Spleen (tissue), 7 donors: ENCODE data around the gene OR6B3.

Experiments
- POLR2AphosphoS5 ChIP-seq, 3 donors: sonication (generic); formaldehyde crosslinking; IDR thresholded peaks; one replicate each; pipeline ENCODE4 v1.5.1; 2017; ENCODE audit warnings: antibody characterized with exemption in 3 of 3
- TF ChIP-seq, protein P1 (sequence below), 11 experiments: fragments of 200-600 bp in 7 of 11; fragments of 450-650 bp in 4 of 11; sonication (generic) in 4 of 11; IDR thresholded peaks in 8 of 11; conservative IDR thresholded peaks in 3 of 11; 1 replicate in 7 of 11; 2 replicates in 4 of 11; pipeline versions ENCODE4 v1.4.0 to v1.8.0; 2016 to 2021; ENCODE audit warnings: antibody characterized with exemption in 11 of 11, inconsistent platforms in 4 of 11, mild to moderate bottlenecking in 1 of 11
- donor health status: DM: no; HTN: no; CAD: no; lungs with moderate emphysema.
- donor health status: DM: no; HTN: no; CAD: no.
- donor health status: DM: no; HTN: no; CAD: no.

DNA sequence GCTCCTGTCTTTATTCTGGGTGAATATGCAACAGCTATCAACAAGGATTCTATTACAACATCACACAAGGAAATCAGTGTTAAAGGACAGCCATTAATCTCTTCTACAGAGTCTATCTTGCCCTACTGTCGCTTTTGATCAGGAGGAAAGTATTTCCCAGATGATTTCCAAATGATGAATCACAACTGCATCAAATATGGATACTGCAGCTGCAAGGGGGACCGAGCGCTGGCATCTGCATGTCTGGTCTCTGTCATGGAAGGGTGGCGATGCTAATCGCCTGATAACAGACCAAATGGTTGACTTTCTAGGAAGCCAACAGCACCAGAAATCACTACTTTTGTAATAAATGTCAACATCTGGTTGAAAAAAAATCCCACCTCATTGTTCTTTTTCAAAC is 21.2 kb upstream of the OR6B3 start:
- TF ChIP-seq, protein P1, sequence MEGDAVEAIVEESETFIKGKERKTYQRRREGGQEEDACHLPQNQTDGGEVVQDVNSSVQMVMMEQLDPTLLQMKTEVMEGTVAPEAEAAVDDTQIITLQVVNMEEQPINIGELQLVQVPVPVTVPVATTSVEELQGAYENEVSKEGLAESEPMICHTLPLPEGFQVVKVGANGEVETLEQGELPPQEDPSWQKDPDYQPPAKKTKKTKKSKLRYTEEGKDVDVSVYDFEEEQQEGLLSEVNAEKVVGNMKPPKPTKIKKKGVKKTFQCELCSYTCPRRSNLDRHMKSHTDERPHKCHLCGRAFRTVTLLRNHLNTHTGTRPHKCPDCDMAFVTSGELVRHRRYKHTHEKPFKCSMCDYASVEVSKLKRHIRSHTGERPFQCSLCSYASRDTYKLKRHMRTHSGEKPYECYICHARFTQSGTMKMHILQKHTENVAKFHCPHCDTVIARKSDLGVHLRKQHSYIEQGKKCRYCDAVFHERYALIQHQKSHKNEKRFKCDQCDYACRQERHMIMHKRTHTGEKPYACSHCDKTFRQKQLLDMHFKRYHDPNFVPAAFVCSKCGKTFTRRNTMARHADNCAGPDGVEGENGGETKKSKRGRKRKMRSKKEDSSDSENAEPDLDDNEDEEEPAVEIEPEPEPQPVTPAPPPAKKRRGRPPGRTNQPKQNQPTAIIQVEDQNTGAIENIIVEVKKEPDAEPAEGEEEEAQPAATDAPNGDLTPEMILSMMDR (IDR thresholded peaks at IDR 0.05 in 8 of 11, conservative IDR thresholded peaks at IDR 0.05 in 3 of 11), result no peak
- no peak for TF ChIP-seq POLR2AphosphoS5 (IDR thresholded peaks at IDR 0.05)
